Colonic mucosa (tissue), 4 donors: ENCODE results near the gene VSX1. TPM values are rescaled to one million over a fixed set of nuclear protein-coding genes. Genes with fewer than 3 reads are reported as not detected.
A peak's percentile ranks its signal among the peaks of the same experiment; 100 is the strongest.

Source experiments
- DNase-seq: peaks from one replicate; pipeline ENCODE4 v3.0.0-alpha.2; 2020
- H3K27ac ChIP-seq: fragments of 200-600 bp; one replicate; pipeline ENCODE4 v1.8.0; 2021
- H3K27me3 ChIP-seq: fragments of 200-600 bp; one replicate; pipeline ENCODE4 v1.8.0; 2021
- H3K36me3 ChIP-seq: fragments of 200-600 bp; one replicate; pipeline ENCODE4 v1.8.0; 2021
- H3K4me1 ChIP-seq: fragments of 200-600 bp; one replicate; pipeline ENCODE4 v1.8.0; 2021; ENCODE audit warnings: mild to moderate bottlenecking
- H3K4me3 ChIP-seq: fragments of 200-600 bp; one replicate; pipeline ENCODE4 v1.8.0; 2021
- H3K9ac ChIP-seq, 2 donors: one replicate each; pipeline ENCODE4 v1.7.0; 2013; ENCODE audit warnings: control low read depth in 2 of 2, low read depth in 2 of 2, low read length in 2 of 2
- H3K9me3 ChIP-seq: fragments of 200-600 bp; one replicate; pipeline ENCODE4 v1.8.0; 2021
- intact Hi-C: fragments of 100-400 bp; cut with DNase I; formaldehyde crosslinking; loops from one replicate; pipeline ENCODE4 v1.14.1; 2022
- total RNA-seq, 2 donors: library from RNA; stranded (reverse); fragmentation: NEBNext Ultra II Directional in 1 of 2; extraction: Animal tissue kit (Norgen Biotek cat#: 25700) in 1 of 2; gene quantifications; one replicate each; pipeline ENCODE4 v1.2.1, GENCODE V29; 2021
- TF ChIP-seq, protein P1 (sequence below): fragments of 200-600 bp; IDR thresholded peaks from one replicate; pipeline ENCODE4 v1.8.0; 2022; ENCODE audit warnings: antibody characterized with exemption, mild to moderate bottlenecking
- donor health status: healthy.
- donor health status: DM: no; HTN: no; CAD: no.
- donor health status: DM: no; HTN: no; CAD: no.

VSX1 gene
- total RNA-seq, 2 donors from 2014 or later: not detected

DNA sequence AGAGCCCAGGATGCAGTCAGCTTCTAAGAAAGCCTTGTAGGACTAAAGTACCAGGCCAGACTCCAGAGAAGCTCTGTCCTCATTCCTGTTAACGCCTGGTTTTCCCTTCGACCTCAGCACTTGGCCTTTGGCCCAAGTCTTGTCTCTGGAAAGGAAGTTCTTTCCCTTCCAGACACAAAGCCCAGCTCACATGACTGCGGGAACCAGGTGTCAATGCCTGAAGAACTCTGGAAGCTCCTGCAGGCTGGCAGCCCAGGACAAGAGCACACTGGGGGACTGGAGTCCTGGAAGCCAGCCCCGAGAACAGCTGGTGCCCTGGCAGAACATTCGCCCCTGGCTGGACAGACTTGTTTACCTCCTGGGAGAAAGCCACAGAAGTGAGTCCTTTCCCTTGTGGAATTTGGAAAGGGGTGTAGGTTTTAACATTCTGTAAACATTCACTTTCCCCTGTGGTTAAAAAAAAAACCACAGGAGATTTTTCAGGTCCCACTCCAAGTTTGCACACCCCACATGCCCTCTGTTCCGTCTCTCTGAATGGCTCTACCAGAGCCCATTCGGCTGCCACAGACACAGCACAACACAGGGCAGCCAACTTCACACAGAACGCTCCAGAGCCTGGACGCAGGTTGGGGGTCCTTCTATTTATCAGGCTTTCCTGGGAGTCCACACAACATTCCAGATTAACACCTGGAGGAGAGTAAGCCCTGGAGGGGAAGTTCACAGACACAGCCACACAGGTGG lies 42.1 kb downstream of the VSX1 start:
- intact Hi-C loops: no loop called here
- peaks cover 53% of the 10 kb centered on the region for H3K4me1 ChIP-seq
- TF ChIP-seq, protein P1, sequence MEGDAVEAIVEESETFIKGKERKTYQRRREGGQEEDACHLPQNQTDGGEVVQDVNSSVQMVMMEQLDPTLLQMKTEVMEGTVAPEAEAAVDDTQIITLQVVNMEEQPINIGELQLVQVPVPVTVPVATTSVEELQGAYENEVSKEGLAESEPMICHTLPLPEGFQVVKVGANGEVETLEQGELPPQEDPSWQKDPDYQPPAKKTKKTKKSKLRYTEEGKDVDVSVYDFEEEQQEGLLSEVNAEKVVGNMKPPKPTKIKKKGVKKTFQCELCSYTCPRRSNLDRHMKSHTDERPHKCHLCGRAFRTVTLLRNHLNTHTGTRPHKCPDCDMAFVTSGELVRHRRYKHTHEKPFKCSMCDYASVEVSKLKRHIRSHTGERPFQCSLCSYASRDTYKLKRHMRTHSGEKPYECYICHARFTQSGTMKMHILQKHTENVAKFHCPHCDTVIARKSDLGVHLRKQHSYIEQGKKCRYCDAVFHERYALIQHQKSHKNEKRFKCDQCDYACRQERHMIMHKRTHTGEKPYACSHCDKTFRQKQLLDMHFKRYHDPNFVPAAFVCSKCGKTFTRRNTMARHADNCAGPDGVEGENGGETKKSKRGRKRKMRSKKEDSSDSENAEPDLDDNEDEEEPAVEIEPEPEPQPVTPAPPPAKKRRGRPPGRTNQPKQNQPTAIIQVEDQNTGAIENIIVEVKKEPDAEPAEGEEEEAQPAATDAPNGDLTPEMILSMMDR: no peak

DNA sequence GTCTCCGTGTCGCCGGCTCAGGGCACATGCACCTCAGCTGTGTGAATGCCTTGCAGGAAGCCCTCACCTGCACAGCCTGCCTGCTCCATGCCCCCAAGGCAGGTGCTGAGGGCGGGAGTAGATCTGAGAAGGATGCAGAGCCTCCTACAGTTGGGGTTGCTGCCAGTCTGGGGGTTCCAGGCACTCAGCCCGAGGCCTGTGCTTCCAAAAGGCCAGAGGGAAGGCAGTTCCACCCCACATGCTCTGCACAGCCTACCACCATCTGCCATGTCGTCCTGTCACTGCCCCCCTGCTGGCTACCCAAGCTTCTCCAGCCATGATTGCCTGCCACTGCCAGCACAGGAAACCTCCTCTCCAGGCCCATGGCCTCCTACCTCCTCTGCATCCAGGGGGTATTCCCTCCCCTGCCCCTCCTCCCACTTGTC lies 43.3 kb downstream of the VSX1 start:
- Histone ChIP-seq H3K4me1 (peaks cover 53% of the 10 kb centered on the region), H3K27me3 (no peaks in the 10 kb centered on the region), H3K9ac (peak overlapping the region in 1 of 2 donors; percentile 38), H3K36me3 (no peaks in the 10 kb centered on the region), H3K27ac (no peak overlapping the region), H3K4me3 (no peak overlapping the region), H3K9me3 (no peaks in the 10 kb centered on the region)
- no peak for DNase-seq
- TF ChIP-seq, protein P1: no peak
- intact Hi-C loops: no loop called here

More for the DNA sequence above, 42.1 kb downstream of the VSX1 start:
- peak; percentile 90 for DNase-seq
- Histone ChIP-seq H3K4me3 (no peak overlapping the region), H3K9ac (peak overlapping the region in 1 of 2 donors; percentile 60), H3K27ac (peak overlapping the region; percentile 67), H3K27me3 (no peaks in the 10 kb centered on the region), H3K36me3 (no peaks in the 10 kb centered on the region), H3K9me3 (no peaks in the 10 kb centered on the region)

DNA sequence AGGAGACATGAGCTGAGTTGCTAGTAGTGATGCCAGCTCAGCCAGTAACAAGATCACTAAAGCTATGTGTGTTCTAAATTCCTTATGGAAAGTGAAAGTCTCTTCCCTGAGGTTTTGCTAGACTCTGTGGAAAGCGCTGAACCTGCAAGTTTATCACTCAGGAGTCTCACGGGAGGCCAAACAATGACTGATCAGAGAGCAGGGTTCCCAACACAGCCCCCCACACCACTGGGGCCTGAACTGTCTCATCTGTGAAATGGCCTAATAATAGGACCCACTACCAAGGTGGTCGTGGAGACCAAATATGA lies 43.9 kb downstream of the VSX1 start:
- peak overlapping the region; percentile 65 for H3K27ac ChIP-seq
- peaks cover 54% of the 10 kb centered on the region for H3K4me1 ChIP-seq
- no peak for DNase-seq
- H3K36me3 ChIP-seq: no peaks in the 10 kb centered on the region
- TF ChIP-seq, protein P1: no peak
- no peaks in the 10 kb centered on the region for H3K27me3 ChIP-seq
- H3K4me3 ChIP-seq: no peak overlapping the region
- intact Hi-C loops: no loop called here
- H3K9me3 ChIP-seq: no peaks in the 10 kb centered on the region
- H3K9ac ChIP-seq: peak overlapping the region in 1 of 2 donors; percentile 22

DNA sequence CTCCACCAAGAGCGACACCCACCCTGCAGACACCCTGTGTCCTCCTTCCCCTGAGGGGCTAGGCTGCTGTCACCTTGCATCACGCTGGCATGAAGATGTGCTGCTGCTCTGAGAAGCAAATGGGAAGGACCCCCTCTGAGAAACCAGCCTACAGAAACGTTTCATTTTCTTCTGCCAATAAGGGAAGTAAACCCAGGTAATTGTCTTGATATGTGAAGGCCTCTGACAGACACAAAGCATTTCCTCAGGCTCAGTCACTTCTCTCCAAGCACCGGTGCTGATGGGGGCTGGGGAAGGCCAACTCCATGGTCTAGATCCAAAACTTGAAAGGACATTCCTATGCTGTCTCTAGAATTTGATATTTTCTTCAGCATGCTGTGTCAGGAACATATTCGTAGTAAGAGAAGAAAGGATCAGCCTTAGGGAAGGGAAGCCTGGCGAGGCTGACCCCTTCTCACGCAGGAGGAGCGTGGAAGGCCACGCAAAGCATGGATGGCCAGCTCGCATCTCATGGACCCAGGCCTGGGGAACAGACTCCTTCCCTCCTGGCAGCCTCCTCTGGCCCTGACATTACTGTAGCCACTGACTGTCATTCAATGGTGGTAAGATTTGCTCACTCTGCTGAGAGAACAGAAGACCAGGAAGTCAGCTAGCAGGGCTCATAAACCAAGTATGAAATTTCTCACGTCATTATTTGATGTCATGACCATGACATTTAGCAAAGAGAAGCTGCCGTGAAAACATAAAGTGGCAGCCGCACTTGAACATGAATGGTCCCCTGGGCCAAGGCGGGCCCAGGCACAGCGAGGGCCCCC lies 44.4 kb downstream of the VSX1 start:
- Histone ChIP-seq H3K27me3 (no peaks in the 10 kb centered on the region), H3K36me3 (no peaks in the 10 kb centered on the region), H3K9ac (peak overlapping the region in 1 of 2 donors; percentile 22), H3K27ac (peak overlapping the region; percentile 65), H3K4me1 (peaks cover 57% of the 10 kb centered on the region), H3K9me3 (no peaks in the 10 kb centered on the region), H3K4me3 (no peak overlapping the region)
- DNase-seq: no peak
- TF ChIP-seq, protein P1: no peak
- intact Hi-C loops: no loop called here

DNA sequence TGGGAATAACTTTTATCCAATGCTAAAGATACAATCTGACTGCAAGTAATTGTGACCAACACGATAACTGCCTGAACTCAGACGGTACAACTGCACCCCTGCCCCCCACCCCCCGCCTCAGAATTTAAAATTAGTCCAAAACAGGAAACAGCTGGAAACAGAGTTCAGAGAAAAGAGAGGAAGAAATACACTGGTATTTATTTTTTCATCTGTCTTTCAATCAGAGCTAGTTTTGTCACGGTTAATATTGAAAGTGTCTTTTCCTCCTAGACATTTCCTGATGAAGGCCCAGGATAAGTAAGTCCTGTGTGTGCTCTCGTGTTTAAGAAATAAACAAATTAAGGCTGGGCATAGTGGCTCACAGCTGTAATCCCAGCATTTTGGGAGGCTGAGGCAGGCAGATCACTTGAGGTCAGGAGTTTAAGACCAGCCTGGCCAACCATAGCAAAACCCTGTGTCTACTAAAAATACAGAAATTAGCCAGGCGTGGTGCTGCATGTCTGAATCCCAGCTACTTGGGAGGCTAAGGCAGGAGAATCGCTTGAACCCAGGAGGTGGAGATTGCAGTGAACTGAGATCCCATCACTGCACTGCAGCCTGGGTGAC lies 45.5 kb downstream of the VSX1 start:
- intact Hi-C loops: no loop called here
- peak overlapping the region in 1 of 2 donors; percentile 14 for H3K9ac ChIP-seq
- TF ChIP-seq, protein P1: no peak
- H3K27ac ChIP-seq: peak overlapping the region; percentile 65
- H3K4me3 ChIP-seq: no peak overlapping the region
- no peaks in the 10 kb centered on the region for H3K27me3 ChIP-seq
- no peak for DNase-seq
- H3K9me3 ChIP-seq: no peaks in the 10 kb centered on the region
- no peaks in the 10 kb centered on the region for H3K36me3 ChIP-seq
- H3K4me1 ChIP-seq: peaks cover 52% of the 10 kb centered on the region
